HFFc6 (cell line): Measurements from ENCODE around the gene SFI1. TPM values are rescaled to one million over a fixed set of nuclear protein-coding genes. Genes with fewer than 3 reads are reported as not detected.

Experiments
- DNase-seq: peaks from one replicate; pipeline ENCODE4 v3.0.0-alpha.2; 2018
- H3K27ac Mint-ChIP-seq: 2 replicates; pipeline ENCODE4 v1.8.0; 2020; ENCODE audit warnings: mild to moderate bottlenecking, mixed read lengths
- H3K27me3 Mint-ChIP-seq: 2 replicates; pipeline ENCODE4 v1.8.0; 2021; ENCODE audit warnings: mild to moderate bottlenecking, moderate library complexity, mixed read lengths; ENCODE audit not compliant: insufficient read depth
- H3K36me3 Mint-ChIP-seq: 2 replicates; pipeline ENCODE4 v1.8.0; 2021; ENCODE audit warnings: low read depth, mixed read lengths
- H3K4me1 Mint-ChIP-seq: 2 replicates; pipeline ENCODE4 v1.8.0; 2020; ENCODE audit warnings: low read depth, mixed read lengths
- H3K4me3 Mint-ChIP-seq: 2 replicates; pipeline ENCODE4 v1.8.0; 2020; ENCODE audit warnings: mild to moderate bottlenecking, moderate library complexity, mixed read lengths
- H3K9me3 Mint-ChIP-seq: 2 replicates; pipeline ENCODE4 v1.8.0; 2020; ENCODE audit warnings: mild to moderate bottlenecking, mixed read lengths
- CTCF ChIP-seq: fragments of 200-600 bp; sonication (generic); IDR thresholded peaks from 2 replicates; pipeline ENCODE4 v1.5.0; 2021; ENCODE audit warnings: antibody characterized with exemption, mild to moderate bottlenecking
- total RNA-seq, 6 experiments: library from RNA; stranded (reverse); fragmentation: NEBNext Ultra II Directional; extraction: Animal tissue kit (Norgen Biotek cat#: 25700); gene quantifications; 2 replicates in 1 of 6; 3 replicates in 5 of 6; pipeline ENCODE4 v1.2.3, GENCODE V29; 2021

SFI1 gene
- total RNA-seq, 6 experiments from 2014 or later: 8.3 to 12.1 (median 11.3) TPM

DNA sequence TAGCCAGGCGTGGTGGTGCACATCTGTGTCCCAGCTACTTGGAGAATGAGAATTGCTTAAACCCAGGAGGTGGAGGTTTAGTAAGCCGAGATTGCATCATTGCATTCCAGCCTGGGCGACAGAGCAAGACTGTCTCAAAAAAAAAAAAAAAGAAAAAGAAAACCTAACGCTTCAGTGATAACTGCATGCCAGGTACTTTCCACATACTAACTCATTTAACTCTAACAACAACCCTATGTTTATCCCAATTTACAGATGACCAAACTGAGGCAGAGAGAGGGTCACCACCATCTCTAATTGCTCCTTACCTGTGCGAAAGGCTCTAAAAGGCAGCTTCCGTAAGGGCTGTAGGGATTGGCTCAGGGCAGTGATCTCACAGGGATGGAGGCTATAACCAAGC, 154.1 kb downstream of the SFI1 start:
- Mint-ChIP-seq H3K27ac (peak overlapping the region; percentile 77), H3K9me3 (no peaks in the 10 kb centered on the region), H3K36me3 (peaks cover 15% of the 10 kb centered on the region), H3K4me3 (no peak overlapping the region; the same call in 1 of the 2 replicates), H3K4me1 (peaks cover 51% of the 10 kb centered on the region), H3K27me3 (peaks cover 1% of the 10 kb centered on the region)
- DNase-seq: peak; percentile 63
- no peak for TF ChIP-seq CTCF

- peaks cover 17% of the 10 kb centered on the region for H3K36me3 Mint-ChIP-seq
- peaks cover 42% of the 10 kb centered on the region for H3K4me1 Mint-ChIP-seq
- TF ChIP-seq CTCF: no peak
- no peaks in the 10 kb centered on the region for H3K9me3 Mint-ChIP-seq
- no peak for DNase-seq
- peaks cover 1% of the 10 kb centered on the region for H3K27me3 Mint-ChIP-seq
- no peak overlapping the region for H3K4me3 Mint-ChIP-seq
- no peak overlapping the region for H3K27ac Mint-ChIP-seq
Observed at GRCh38 chr22:31651664-31652063, 155.3 kb downstream of the SFI1 start.

DNA sequence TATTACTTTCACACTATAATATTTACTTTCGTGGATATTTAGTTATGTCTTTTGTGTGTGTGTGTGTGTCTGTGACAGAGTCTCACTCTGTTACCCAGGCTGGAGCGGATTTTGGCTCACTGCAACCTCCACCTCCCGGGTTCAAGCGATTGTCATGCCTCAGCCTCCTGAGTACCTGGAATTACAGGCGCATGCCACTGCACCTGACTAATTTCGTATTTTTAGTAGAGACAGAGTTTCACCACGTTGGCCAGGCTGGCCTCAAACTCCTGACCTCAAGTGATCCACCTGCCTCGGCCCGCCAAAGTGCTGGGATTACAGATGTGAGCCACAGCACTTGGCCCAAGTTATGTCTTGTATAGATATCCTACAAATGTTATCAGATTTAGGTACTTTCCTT, 155.8 kb downstream of the SFI1 start:
- H3K36me3 Mint-ChIP-seq: peaks cover 19% of the 10 kb centered on the region
- H3K9me3 Mint-ChIP-seq: no peaks in the 10 kb centered on the region
- H3K27ac Mint-ChIP-seq: no peak overlapping the region
- no peak overlapping the region for H3K4me3 Mint-ChIP-seq
- H3K27me3 Mint-ChIP-seq: peaks cover 1% of the 10 kb centered on the region
- peaks cover 38% of the 10 kb centered on the region for H3K4me1 Mint-ChIP-seq
- DNase-seq: no peak
- no peak for TF ChIP-seq CTCF

GRCh38 chr22:31652911-31653684, 156.8 kb downstream of the SFI1 start:
- peaks cover 1% of the 10 kb centered on the region for H3K27me3 Mint-ChIP-seq
- no peak for TF ChIP-seq CTCF
- no peak overlapping the region for H3K4me3 Mint-ChIP-seq
- no peak for DNase-seq
- no peaks in the 10 kb centered on the region for H3K9me3 Mint-ChIP-seq
- H3K36me3 Mint-ChIP-seq: peaks cover 24% of the 10 kb centered on the region
- peaks cover 32% of the 10 kb centered on the region for H3K4me1 Mint-ChIP-seq
- H3K27ac Mint-ChIP-seq: no peak overlapping the region

GRCh38 chr22:31653944-31654343, 157.6 kb downstream of the SFI1 start:
- Mint-ChIP-seq H3K27ac (no peak overlapping the region), H3K9me3 (no peaks in the 10 kb centered on the region), H3K27me3 (peaks cover 1% of the 10 kb centered on the region; the same call in 1 of the 2 replicates), H3K36me3 (peaks cover 21% of the 10 kb centered on the region), H3K4me3 (no peak overlapping the region), H3K4me1 (peaks cover 27% of the 10 kb centered on the region)
- no peak for TF ChIP-seq CTCF
- DNase-seq: no peak
